ENCODE measurements around the gene NEURL3. TPM values are rescaled to one million over a fixed set of nuclear protein-coding genes. Genes with fewer than 3 reads are reported as not detected.
"Not testable (repeated sequence)": the region's sequence is repeated elsewhere in the genome, so short reads cannot be mapped to it uniquely, and the experiment has no call there.

Gene NEURL3
- polyA plus RNA-seq, 3 donors from 2014 or later = not detected

DNA sequence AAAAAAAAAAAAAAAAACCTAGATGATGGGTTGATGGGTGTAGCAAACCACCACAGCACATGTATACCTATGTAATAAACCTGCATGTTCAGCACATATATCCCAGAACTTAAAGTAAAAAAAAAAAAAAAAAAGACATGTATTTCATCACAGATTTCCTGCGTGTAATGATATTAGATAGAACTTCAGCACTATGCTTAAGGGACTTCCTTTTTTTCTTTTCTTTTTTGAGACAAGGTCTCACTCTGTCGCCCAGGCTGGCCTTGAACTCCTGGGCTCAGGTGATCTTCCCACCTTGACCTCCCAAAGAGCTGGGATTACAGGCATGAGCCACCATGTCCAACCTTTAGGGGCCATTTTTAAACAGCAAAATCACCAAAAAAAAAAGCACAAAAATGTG, 42.0 kb downstream of the NEURL3 start:
- H3K4me1 Mint-ChIP-seq = no peaks in the 10 kb centered on the region
- no peak overlapping the region for H3K27ac Mint-ChIP-seq
- no peaks in the 10 kb centered on the region for H3K9me3 Mint-ChIP-seq
- H3K4me3 Mint-ChIP-seq = no peak overlapping the region
- H3K27me3 Mint-ChIP-seq (ENCODE audit: low read depth in 3 of 3) = peaks cover 2% of the 10 kb centered on the region in 3 donors
- no peaks in the 10 kb centered on the region for H3K36me3 Mint-ChIP-seq
- DNase-seq = no peak

DNA sequence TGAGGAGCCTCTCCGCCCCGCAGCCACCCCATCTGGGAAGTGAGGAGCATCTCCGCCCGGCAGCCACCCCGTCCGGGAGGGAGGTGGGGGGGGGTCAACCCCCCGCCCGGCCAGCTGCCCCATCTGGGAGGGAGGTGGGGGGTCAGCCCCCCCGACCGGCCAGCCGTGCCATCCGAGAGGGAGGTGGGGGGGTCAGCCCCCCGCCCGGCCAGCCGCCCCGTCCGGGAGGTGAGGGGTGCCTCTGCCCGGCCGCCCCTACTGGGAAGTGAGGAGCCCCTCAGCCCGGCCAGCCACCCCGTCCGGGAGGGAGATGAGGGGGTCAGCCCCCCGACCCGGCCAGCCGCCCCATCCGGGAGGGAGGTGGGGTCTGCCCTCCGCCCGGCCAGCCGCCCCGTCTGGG, 43.5 kb downstream of the NEURL3 start:
- H3K9me3 Mint-ChIP-seq; H3K27me3 Mint-ChIP-seq (ENCODE audit: low read depth in 3 of 3); H3K4me3 Mint-ChIP-seq; DNase-seq; H3K4me1 Mint-ChIP-seq; H3K27ac Mint-ChIP-seq; H3K36me3 Mint-ChIP-seq: not testable (repeated sequence)

DNA sequence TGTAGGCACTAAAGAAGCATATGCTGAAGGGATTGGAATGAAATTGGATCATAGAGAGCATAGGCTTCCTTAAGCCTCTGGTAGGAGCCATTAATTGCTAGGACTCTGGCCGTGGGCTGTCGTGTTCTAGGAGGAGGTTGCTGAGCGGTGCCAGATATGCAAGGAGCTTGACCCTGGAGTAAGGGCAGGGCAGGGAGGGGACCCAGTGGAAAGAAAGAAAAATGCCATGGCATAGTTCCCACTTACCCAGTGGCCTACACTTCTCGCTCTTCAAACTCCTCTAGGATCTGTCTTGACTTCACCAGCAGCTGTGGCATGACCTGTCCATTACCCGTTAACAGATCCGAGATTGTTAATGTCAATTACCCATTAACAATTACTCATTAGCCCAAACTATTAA, 53.1 kb downstream of the NEURL3 start:
- Mint-ChIP-seq H3K4me3 (no peak overlapping the region), H3K27ac (no peak overlapping the region), H3K27me3 (ENCODE audit: low read depth in 3 of 3) (peaks cover 0 to 3% (median 0%) of the 10 kb centered on the region in 3 donors), H3K36me3 (no peaks in the 10 kb centered on the region), H3K9me3 (no peaks in the 10 kb centered on the region), H3K4me1 (no peaks in the 10 kb centered on the region)
- no peak for DNase-seq

DNA sequence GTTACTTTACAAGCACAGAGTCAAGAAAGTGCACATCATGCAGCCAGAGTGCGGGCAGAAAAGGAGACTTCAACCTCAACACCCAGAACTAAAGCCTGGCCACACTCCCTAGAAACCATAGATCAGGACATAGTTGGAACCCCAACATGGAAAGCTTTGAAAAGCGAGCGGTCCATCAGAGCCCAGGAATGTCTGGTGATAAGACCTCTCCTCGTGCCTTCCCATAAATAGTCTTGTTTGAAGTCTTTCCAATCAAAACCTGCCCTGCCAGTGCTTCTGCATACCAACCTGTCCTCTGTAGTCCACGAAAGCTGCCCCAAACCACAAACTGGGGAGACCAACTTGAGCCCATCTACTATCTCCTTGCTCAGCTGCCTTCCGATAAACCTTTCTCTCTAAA, 55.5 kb downstream of the NEURL3 start:
- Mint-ChIP-seq H3K4me1 (no peaks in the 10 kb centered on the region), H3K27ac (no peak overlapping the region), H3K9me3 (peaks cover 0 to 1% (median 0%) of the 10 kb centered on the region in 6 donors)

DNA sequence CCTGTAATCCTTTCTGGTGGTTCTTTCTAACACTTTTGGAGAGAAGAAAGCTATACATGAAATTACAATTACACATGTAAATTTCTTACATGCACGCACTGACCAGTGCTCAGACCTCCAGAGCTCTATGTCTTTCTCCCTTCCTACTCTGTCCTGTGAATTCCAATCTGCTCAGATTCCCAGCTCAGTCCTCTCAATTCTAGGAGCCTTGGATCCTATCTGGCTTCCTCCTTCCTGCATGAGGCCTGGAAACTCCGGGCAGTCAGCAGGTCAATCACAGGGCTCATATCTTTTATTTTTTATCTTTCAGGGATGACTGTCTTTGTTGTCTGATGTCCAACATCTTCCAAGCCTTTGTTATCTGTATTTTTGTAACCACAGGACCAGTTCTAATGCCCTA, 56.0 kb downstream of the NEURL3 start:
- no peak overlapping the region for H3K27ac Mint-ChIP-seq
- H3K4me3 Mint-ChIP-seq = no peak overlapping the region
- H3K9me3 Mint-ChIP-seq = peaks cover 0 to 1% (median 0%) of the 10 kb centered on the region in 6 donors
- H3K4me1 Mint-ChIP-seq = no peaks in the 10 kb centered on the region
- no peaks in the 10 kb centered on the region for H3K36me3 Mint-ChIP-seq
- no peak for DNase-seq
- peaks cover 0 to 3% (median 2%) of the 10 kb centered on the region in 3 donors for H3K27me3 Mint-ChIP-seq (ENCODE audit: low read depth in 3 of 3)

More for the DNA sequence above, 55.5 kb downstream of the NEURL3 start:
- DNase-seq = no peak
- Mint-ChIP-seq H3K4me3 (no peak overlapping the region), H3K36me3 (no peaks in the 10 kb centered on the region), H3K27me3 (ENCODE audit: low read depth in 3 of 3) (peaks cover 0 to 3% (median 2%) of the 10 kb centered on the region in 3 donors)

DNA sequence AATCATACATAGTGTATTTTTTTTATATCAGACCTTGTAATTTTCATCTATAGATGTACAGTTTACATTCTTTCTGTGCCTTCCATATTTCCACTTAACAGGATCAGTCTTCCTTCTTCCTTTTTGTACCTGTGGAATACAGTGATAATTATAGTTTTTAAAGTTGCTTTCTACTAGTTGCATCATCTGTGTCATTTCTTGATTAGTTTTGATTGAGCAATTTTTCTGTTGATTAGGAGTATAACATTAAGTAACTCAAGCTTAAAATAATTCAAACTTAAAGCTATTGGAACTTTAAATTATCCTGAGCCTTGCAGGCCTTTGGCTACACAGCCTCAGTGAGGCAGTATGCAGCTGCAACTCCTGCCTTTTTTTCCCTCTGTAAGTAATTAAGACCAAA, 57.4 kb downstream of the NEURL3 start:
- H3K27ac Mint-ChIP-seq = no peak overlapping the region
- no peak for DNase-seq
- H3K36me3 Mint-ChIP-seq = no peaks in the 10 kb centered on the region
- H3K9me3 Mint-ChIP-seq = peaks cover 0 to 1% (median 0%) of the 10 kb centered on the region in 6 donors
- H3K27me3 Mint-ChIP-seq (ENCODE audit: low read depth in 3 of 3) = peaks cover 0 to 2% (median 2%) of the 10 kb centered on the region in 3 donors
- no peaks in the 10 kb centered on the region for H3K4me1 Mint-ChIP-seq
- no peak overlapping the region for H3K4me3 Mint-ChIP-seq

Other genes with a start within 250 kb of the NEURL3 start
- gene TMEM127, start 239.4 kb downstream of the NEURL3 start, polyA plus RNA-seq = 10 to 100 TPM; 24.6 to 57.7 (median 31.3) TPM
- 100 to 1,000 TPM in 2 of 3 donors, 10 to 100 TPM in 1; 92.2 to 142 (median 134) TPM for gene CIAO1, start 239.1 kb downstream of the NEURL3 start, polyA plus RNA-seq
- gene SNRNP200, start 199.8 kb downstream of the NEURL3 start, polyA plus RNA-seq = 100 to 1,000 TPM in 1 of 3 donors, 10 to 100 TPM in 2; 42.3 to 105 (median 46.6) TPM
- gene ITPRIPL1, start 180.0 kb downstream of the NEURL3 start, polyA plus RNA-seq = 10 to 100 TPM; 17.2 to 39.1 (median 33.0) TPM
- 1 to 10 TPM in 2 of 3 donors, not detected in 1; 1.6 to 2.0 TPM for gene NCAPH, start 169.6 kb downstream of the NEURL3 start, polyA plus RNA-seq
- 100 to 1,000 TPM in 1 of 3 donors, 10 to 100 TPM in 2; 77.1 to 204 (median 82.7) TPM for gene ARID5A, start 31.4 kb upstream of the NEURL3 start, polyA plus RNA-seq
- gene KANSL3, start 133.0 kb upstream of the NEURL3 start, polyA plus RNA-seq = 10 to 100 TPM in 1 of 3 donors, 1 to 10 TPM in 2; 8.2 to 22.2 (median 9.9) TPM
- gene FER1L5, start 137.4 kb upstream of the NEURL3 start, polyA plus RNA-seq = not detected
- gene LMAN2L, start 234.7 kb upstream of the NEURL3 start, polyA plus RNA-seq = 10 to 100 TPM; 15.8 to 39.3 (median 23.5) TPM

All from immature natural killer cell (primary cell).